GM11168 (cell line): ENCODE results near the gene VWA7.

ENCODE experiments used
- in situ Hi-C: fragments of 300-500 bp; cut with MboI; formaldehyde crosslinking; loops from one replicate; pipeline ENCODE4 v1.12.0; 2022; ENCODE audit warnings: low sequenced_read_pairs; ENCODE audit not compliant: unreplicated experiment

The VWA7 gene

GRCh38 chr6:31761343-31761742 lies 15.8 kb downstream of the VWA7 start:
- in situ Hi-C loops: loop anchor here (10.0 kb wide), 1 partner anchor 77 kb away; the partner anchor contains the start of gene LY6G5C

GRCh38 chr6:31760790-31761189 lies 16.3 kb downstream of the VWA7 start:
- in situ Hi-C loops: loop anchor here (10.0 kb wide), 1 partner anchor 76 kb away; the partner anchor contains the start of gene LY6G5C

- in situ Hi-C loops: no loop called here
Measured at GRCh38 chr6:31758281-31758680, 18.8 kb downstream of the VWA7 start.

GRCh38 chr6:31752739-31753319 lies 24.3 kb downstream of the VWA7 start:
- in situ Hi-C loops: no loop called here

GRCh38 chr6:31750411-31751022 lies 26.6 kb downstream of the VWA7 start:
- in situ Hi-C loops: no loop called here

GRCh38 chr6:31749301-31750036 lies 27.7 kb downstream of the VWA7 start:
- in situ Hi-C loops: no loop called here

- in situ Hi-C loops: no loop called here
Measured at GRCh38 chr6:31744422-31744821, 32.7 kb downstream of the VWA7 start.

GRCh38 chr6:31742894-31743293 lies 34.2 kb downstream of the VWA7 start:
- in situ Hi-C loops: no loop called here

GRCh38 chr6:31741815-31742214 lies 35.3 kb downstream of the VWA7 start:
- in situ Hi-C loops: no loop called here

GRCh38 chr6:31740397-31741223 lies 36.5 kb downstream of the VWA7 start:
- in situ Hi-C loops: no loop called here

GRCh38 chr6:31739639-31740396 lies 37.3 kb downstream of the VWA7 start, which contains the start of gene MSH5:
MSH5 (plus strand) TSS chr6:31740005; CDS start chr6:31740467, 462 bp downstream.
- in situ Hi-C loops: loop anchor here (10.0 kb wide), 1 partner anchor 95 kb away; no protein-coding TSS in a partner anchor

GRCh38 chr6:31737991-31738979 lies 38.8 kb downstream of the VWA7 start:
- in situ Hi-C loops: loop anchor here (10.0 kb wide), 1 partner anchor 97 kb away; no protein-coding TSS in a partner anchor

- in situ Hi-C loops: loop anchor here (10.0 kb wide), 1 partner anchor 97 kb away; no protein-coding TSS in a partner anchor
Measured at GRCh38 chr6:31737315-31737990, 39.7 kb downstream of the VWA7 start.

GRCh38 chr6:31736768-31737314 lies 40.3 kb downstream of the VWA7 start:
- in situ Hi-C loops: loop anchor here (10.0 kb wide), 1 partner anchor 98 kb away; no protein-coding TSS in a partner anchor

GRCh38 chr6:31736021-31736767 lies 40.9 kb downstream of the VWA7 start, which contains the start of gene CLIC1:
CLIC1 (minus strand) TSS chr6:31736530; CDS start chr6:31736300, 230 bp downstream.
- in situ Hi-C loops: loop anchor here (10.0 kb wide), 1 partner anchor 99 kb away; no protein-coding TSS in a partner anchor

- in situ Hi-C loops: loop anchor here (10.0 kb wide), 1 partner anchor 100 kb away; no protein-coding TSS in a partner anchor
Measured at GRCh38 chr6:31734821-31735406, 42.2 kb downstream of the VWA7 start.
